Ramos (cell line): Measurements from ENCODE around the gene DGKZ.

Source experiments
- in situ Hi-C: fragments of 300-500 bp; cut with MboI; formaldehyde crosslinking; loops from one replicate; pipeline ENCODE4 v1.14.3; 2022; ENCODE audit warnings: low sequenced_read_pairs; ENCODE audit not compliant: unreplicated experiment

Gene DGKZ

GRCh38 chr11:46342239-46342638 is 5.0 kb upstream of the DGKZ start:
- in situ Hi-C loops, result no loop called here

- in situ Hi-C loops, result no loop called here
Measured at GRCh38 chr11:46343520-46343919, 3.7 kb upstream of the DGKZ start.

GRCh38 chr11:46345131-46345597 is 2.1 kb upstream of the DGKZ start:
- in situ Hi-C loops, result no loop called here

GRCh38 chr11:46345881-46346484 is 1.3 kb upstream of the DGKZ start:
- in situ Hi-C loops, result no loop called here

GRCh38 chr11:46347637-46348311 is 511 bp downstream of the DGKZ start:
- in situ Hi-C loops, result no loop called here

GRCh38 chr11:46348566-46349401 is 1.5 kb downstream of the DGKZ start:
- in situ Hi-C loops, result no loop called here

- in situ Hi-C loops, result no loop called here
Measured at GRCh38 chr11:46350695-46351094, 3.4 kb downstream of the DGKZ start.

GRCh38 chr11:46351148-46351547 is 3.9 kb downstream of the DGKZ start:
- in situ Hi-C loops, result no loop called here

GRCh38 chr11:46351606-46352005 is 4.3 kb downstream of the DGKZ start:
- in situ Hi-C loops, result no loop called here

GRCh38 chr11:46352063-46352841 is 5.0 kb downstream of the DGKZ start:
- in situ Hi-C loops, result no loop called here

- in situ Hi-C loops, result no loop called here
Measured at GRCh38 chr11:46353698-46354097, 6.4 kb downstream of the DGKZ start.

GRCh38 chr11:46356924-46357482 is 9.7 kb downstream of the DGKZ start:
- in situ Hi-C loops, result no loop called here

GRCh38 chr11:46357483-46357936 is 10.2 kb downstream of the DGKZ start:
- in situ Hi-C loops, result no loop called here

GRCh38 chr11:46359953-46360352 is 12.7 kb downstream of the DGKZ start:
- in situ Hi-C loops, result no loop called here

GRCh38 chr11:46360878-46361277 is 13.6 kb downstream of the DGKZ start:
- in situ Hi-C loops, result no loop called here

GRCh38 chr11:46361283-46362155 is 14.3 kb downstream of the DGKZ start:
- in situ Hi-C loops, result no loop called here

- in situ Hi-C loops, result no loop called here
Measured at GRCh38 chr11:46362156-46363030, 15.1 kb downstream of the DGKZ start.

- in situ Hi-C loops, result no loop called here
Measured at GRCh38 chr11:46363031-46363407, 15.8 kb downstream of the DGKZ start.
